Breast epithelium (tissue), 3 donors: ENCODE measurements around the gene KCNG1.

Source experiments
- POLR2A ChIP-seq: fragments of 450-650 bp; IDR thresholded peaks from one replicate; pipeline ENCODE4 v1.6.1; 2016; ENCODE audit warnings: antibody characterized with exemption, mild to moderate bottlenecking, moderate library complexity
- POLR2AphosphoS5 ChIP-seq, 3 donors: sonication (generic); formaldehyde crosslinking; IDR thresholded peaks; one replicate each; pipeline ENCODE4 v1.6.1; 2017; ENCODE audit warnings: antibody characterized with exemption in 3 of 3
- TF ChIP-seq, protein P1 (sequence below), 3 donors: fragments of 450-650 bp; IDR thresholded peaks; one replicate each; pipeline ENCODE4 v1.5.1; 2016 to 2017; ENCODE audit warnings: antibody characterized with exemption in 3 of 3, mild to moderate bottlenecking in 3 of 3, moderate library complexity in 3 of 3

GRCh38 chr20:51065615-51066014, 42.7 kb upstream of the KCNG1 start:
- TF ChIP-seq, protein P1, sequence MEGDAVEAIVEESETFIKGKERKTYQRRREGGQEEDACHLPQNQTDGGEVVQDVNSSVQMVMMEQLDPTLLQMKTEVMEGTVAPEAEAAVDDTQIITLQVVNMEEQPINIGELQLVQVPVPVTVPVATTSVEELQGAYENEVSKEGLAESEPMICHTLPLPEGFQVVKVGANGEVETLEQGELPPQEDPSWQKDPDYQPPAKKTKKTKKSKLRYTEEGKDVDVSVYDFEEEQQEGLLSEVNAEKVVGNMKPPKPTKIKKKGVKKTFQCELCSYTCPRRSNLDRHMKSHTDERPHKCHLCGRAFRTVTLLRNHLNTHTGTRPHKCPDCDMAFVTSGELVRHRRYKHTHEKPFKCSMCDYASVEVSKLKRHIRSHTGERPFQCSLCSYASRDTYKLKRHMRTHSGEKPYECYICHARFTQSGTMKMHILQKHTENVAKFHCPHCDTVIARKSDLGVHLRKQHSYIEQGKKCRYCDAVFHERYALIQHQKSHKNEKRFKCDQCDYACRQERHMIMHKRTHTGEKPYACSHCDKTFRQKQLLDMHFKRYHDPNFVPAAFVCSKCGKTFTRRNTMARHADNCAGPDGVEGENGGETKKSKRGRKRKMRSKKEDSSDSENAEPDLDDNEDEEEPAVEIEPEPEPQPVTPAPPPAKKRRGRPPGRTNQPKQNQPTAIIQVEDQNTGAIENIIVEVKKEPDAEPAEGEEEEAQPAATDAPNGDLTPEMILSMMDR (IDR thresholded peaks at IDR 0.05), result no peak
- TF ChIP-seq POLR2AphosphoS5 (IDR thresholded peaks at IDR 0.05) (no peak), POLR2A (no peak)
